K562 (cell line): ENCODE results near the gene SUMF2. TPM values are rescaled to one million over a fixed set of nuclear protein-coding genes. Genes with fewer than 3 reads are reported as not detected.
A peak's percentile ranks its signal among the peaks of the same experiment; 100 is the strongest.

ENCODE experiments used
- ATF1 ChIP-seq, 2 experiments: fragments of 450-650 bp in 1 of 2; IDR thresholded peaks; 2 replicates each; pipeline ENCODE4 v1.6.1; 2016; ENCODE audit warnings: missing compliant biosample characterization in 1 of 2, missing genetic modification characterization in 1 of 2
- BRD4 ChIP-seq: fragments of 200-600 bp; sonication (generic); IDR thresholded peaks from 2 replicates; pipeline ENCODE4 v1.6.1; 2017; ENCODE audit warnings: inconsistent platforms
- ELF2 ChIP-seq: fragments of 250-450 bp; sonication (Bioruptor Pico); IDR thresholded peaks from 2 replicates; pipeline ENCODE4 v1.5.0; 2021; ENCODE audit warnings: mild to moderate bottlenecking
- HDAC1 ChIP-seq, 2 experiments: fragments of 450-650 bp; IDR thresholded peaks; 2 replicates each; pipeline ENCODE4 v1.6.1; 2016 to 2017; ENCODE audit warnings: inconsistent platforms in 1 of 2, mild to moderate bottlenecking in 1 of 2, moderate library complexity in 1 of 2
- HNRNPUL1 ChIP-seq: fragments of 200-400 bp; formaldehyde crosslinking; IDR thresholded peaks from 2 replicates; pipeline ENCODE4 v1.6.1; 2017; ENCODE audit warnings: low read length
- L3MBTL2 ChIP-seq: fragments of 450-650 bp; IDR thresholded peaks from 2 replicates; pipeline ENCODE4 v1.6.1; 2016; ENCODE audit warnings: mild to moderate bottlenecking, moderate library complexity
- NR0B1 ChIP-seq: fragments of 450-650 bp; IDR thresholded peaks from one replicate; pipeline ENCODE4 v1.6.1; 2018; ENCODE audit warnings: mild to moderate bottlenecking, moderate library complexity; ENCODE audit not compliant: partially characterized antibody
- PHTF2 ChIP-seq: fragments of 250-450 bp; sonication (Bioruptor Pico); IDR thresholded peaks from 2 replicates; pipeline ENCODE4 v1.5.0; 2021; ENCODE audit warnings: mild to moderate bottlenecking
- POLR2B ChIP-seq: fragments of 450-650 bp; IDR thresholded peaks from 2 replicates; pipeline ENCODE4 v1.6.1; 2018; ENCODE audit warnings: low read depth; ENCODE audit not compliant: partially characterized antibody
- TCFL5 ChIP-seq: fragments of 250-450 bp; sonication (Bioruptor Pico); conservative IDR thresholded peaks from 2 replicates; pipeline ENCODE4 v1.6.1; 2021; ENCODE audit warnings: mild to moderate bottlenecking, moderate library complexity, matching md5 sums
- ZNF263 ChIP-seq: sonication (generic); formaldehyde crosslinking; IDR thresholded peaks from 2 replicates; pipeline ENCODE4 v1.8.0; 2022; ENCODE audit warnings: mild to moderate bottlenecking, missing genetic modification reagents, borderline replicate concordance
- ZNF280B ChIP-seq: fragments of 250-450 bp; sonication (Bioruptor Pico); IDR thresholded peaks from 2 replicates; pipeline ENCODE4 v1.5.1; 2021; ENCODE audit warnings: mild to moderate bottlenecking
- ZNF695 ChIP-seq: fragments of 450-650 bp; formaldehyde crosslinking; IDR thresholded peaks from 2 replicates; pipeline ENCODE4 v1.4.0; 2020; ENCODE audit warnings: mild to moderate bottlenecking, moderate library complexity
- ZNF76 ChIP-seq: fragments of 250-450 bp; sonication (Bioruptor Pico); IDR thresholded peaks from 2 replicates; pipeline ENCODE4 v1.4.0; 2020; ENCODE audit warnings: mild to moderate bottlenecking, moderate library complexity, borderline replicate concordance
- polyA plus RNA-seq, 8 experiments: library from polyadenylated mRNA; depleted of rRNA in 4 of 8; stranded (reverse) in 5 of 8; unstranded in 3 of 8; fragments of >200 nt; fragmentation: Nextera tagmentation in 2 of 8; fragmentation: Illumina TruSeq in 1 of 8; extraction: Ambion mirVana in 2 of 8; extraction: Trizol in 1 of 8; gene quantifications; 2 replicates each; pipeline versions ENCODE4 v1.2.1 to v1.2.3, GENCODE V29; 2011 to 2014; ENCODE audit warnings: inconsistent platforms in 1 of 8, missing spikeins in 1 of 8
- total RNA-seq, 7 experiments: library from RNA; depleted of rRNA in 6 of 7; stranded (reverse); fragments of >200 nt in 6 of 7; fragmentation: Illumina TruSeq in 2 of 7; extraction: Trizol in 2 of 7; gene quantifications; 2 replicates each; pipeline versions ENCODE4 v1.2.1 to v1.2.3, GENCODE V29; 2011 to 2021; ENCODE audit warnings: low replicate concordance in 1 of 7
- TF ChIP-seq, protein P1 (sequence below): fragments of 450-650 bp; IDR thresholded peaks from 2 replicates; pipeline ENCODE4 v1.6.1; 2018; ENCODE audit warnings: mild to moderate bottlenecking, low read depth; ENCODE audit not compliant: partially characterized antibody
- TF ChIP-seq, protein P2 (sequence below), 2 experiments: fragments of 450-650 bp; conservative IDR thresholded peaks; 2 replicates each; pipeline ENCODE4 v1.6.1; 2017; ENCODE audit warnings: mild to moderate bottlenecking in 2 of 2, moderate library complexity in 2 of 2
- TF ChIP-seq, protein P3 (sequence below): sonication (generic); formaldehyde crosslinking; IDR thresholded peaks from 2 replicates; pipeline ENCODE4 v1.8.0; 2022; ENCODE audit warnings: mild to moderate bottlenecking, missing genetic modification reagents, borderline replicate concordance

Gene SUMF2
- total and polyA plus RNA-seq, 9 of the 15 experiments (the other 6 are each of a cell fraction or from before 2014, with no cell fraction given), result 39.0 to 113 (median 67.7) TPM

GRCh38 chr7:56063882-56064625 lies at the start of gene SUMF2 (continued):
- TF ChIP-seq HNRNPUL1, result no peak
- TF ChIP-seq ZNF263 (CRISPR knock-in tag), result peak; percentile 51; the same call in 1 of the 2 replicates
- TF ChIP-seq ZNF280B (CRISPR knock-in tag), result peak; percentile 57; the same call in 1 of the 2 replicates
- TF ChIP-seq ATF1 (CRISPR knock-in tag; IDR thresholded peaks at IDR 0.05), result no peak
- peak; percentile 51 for TF ChIP-seq ATF1 (tag; IDR thresholded peaks at IDR 0.05)
- TF ChIP-seq, protein P1, sequence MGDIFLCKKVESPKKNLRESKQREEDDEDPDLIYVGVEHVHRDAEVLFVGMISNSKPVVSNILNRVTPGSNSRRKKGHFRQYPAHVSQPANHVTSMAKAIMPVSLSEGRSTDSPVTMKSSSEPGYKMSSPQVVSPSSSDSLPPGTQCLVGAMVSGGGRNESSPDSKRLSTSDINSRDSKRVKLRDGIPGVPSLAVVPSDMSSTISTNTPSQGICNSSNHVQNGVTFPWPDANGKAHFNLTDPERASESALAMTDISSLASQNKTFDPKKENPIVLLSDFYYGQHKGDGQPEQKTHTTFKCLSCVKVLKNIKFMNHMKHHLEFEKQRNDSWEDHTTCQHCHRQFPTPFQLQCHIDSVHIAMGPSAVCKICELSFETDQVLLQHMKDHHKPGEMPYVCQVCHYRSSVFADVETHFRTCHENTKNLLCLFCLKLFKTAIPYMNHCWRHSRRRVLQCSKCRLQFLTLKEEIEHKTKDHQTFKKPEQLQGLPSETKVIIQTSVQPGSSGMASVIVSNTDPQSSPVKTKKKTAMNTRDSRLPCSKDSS, result no peak
- TF ChIP-seq NR0B1, result no peak
- TF ChIP-seq ELF2 (CRISPR knock-in tag), result peak; percentile 55; the same call in 1 of the 2 replicates
- TF ChIP-seq L3MBTL2, result peak; percentile 68
- TF ChIP-seq BRD4, result peak; percentile 56; the same call in 1 of the 2 replicates
- 0 out of 2 replicates have a peak, but pooled peaks have one; percentile 38 for TF ChIP-seq ZNF695 (CRISPR knock-in tag)
- TF ChIP-seq, protein P2, sequence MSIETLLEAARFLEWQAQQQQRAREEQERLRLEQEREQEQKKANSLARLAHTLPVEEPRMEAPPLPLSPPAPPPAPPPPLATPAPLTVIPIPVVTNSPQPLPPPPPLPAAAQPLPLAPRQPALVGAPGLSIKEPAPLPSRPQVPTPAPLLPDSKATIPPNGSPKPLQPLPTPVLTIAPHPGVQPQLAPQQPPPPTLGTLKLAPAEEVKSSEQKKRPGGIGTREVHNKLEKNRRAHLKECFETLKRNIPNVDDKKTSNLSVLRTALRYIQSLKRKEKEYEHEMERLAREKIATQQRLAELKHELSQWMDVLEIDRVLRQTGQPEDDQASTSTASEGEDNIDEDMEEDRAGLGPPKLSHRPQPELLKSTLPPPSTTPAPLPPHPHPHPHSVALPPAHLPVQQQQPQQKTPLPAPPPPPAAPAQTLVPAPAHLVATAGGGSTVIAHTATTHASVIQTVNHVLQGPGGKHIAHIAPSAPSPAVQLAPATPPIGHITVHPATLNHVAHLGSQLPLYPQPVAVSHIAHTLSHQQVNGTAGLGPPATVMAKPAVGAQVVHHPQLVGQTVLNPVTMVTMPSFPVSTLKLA (conservative IDR thresholded peaks at IDR 0.05), result peak; percentile 75 to 86
- peak; percentile 85; the same call in 1 of the 2 replicates for TF ChIP-seq PHTF2 (CRISPR knock-in tag)
- TF ChIP-seq, protein P3, sequence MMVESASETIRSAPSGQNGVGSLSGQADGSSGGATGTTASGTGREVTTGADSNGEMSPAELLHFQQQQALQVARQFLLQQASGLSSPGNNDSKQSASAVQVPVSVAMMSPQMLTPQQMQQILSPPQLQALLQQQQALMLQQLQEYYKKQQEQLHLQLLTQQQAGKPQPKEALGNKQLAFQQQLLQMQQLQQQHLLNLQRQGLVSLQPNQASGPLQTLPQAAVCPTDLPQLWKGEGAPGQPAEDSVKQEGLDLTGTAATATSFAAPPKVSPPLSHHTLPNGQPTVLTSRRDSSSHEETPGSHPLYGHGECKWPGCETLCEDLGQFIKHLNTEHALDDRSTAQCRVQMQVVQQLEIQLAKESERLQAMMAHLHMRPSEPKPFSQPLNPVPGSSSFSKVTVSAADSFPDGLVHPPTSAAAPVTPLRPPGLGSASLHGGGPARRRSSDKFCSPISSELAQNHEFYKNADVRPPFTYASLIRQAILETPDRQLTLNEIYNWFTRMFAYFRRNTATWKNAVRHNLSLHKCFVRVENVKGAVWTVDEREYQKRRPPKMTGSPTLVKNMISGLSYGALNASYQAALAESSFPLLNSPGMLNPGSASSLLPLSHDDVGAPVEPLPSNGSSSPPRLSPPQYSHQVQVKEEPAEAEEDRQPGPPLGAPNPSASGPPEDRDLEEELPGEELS (CRISPR knock-in tag), result no peak
- TF ChIP-seq POLR2B, result peak; percentile 97
- TF ChIP-seq HDAC1 (IDR thresholded peaks at IDR 0.05), result peak in 1 of 2 experiments; percentile 76; a peak in 2 of 4 replicates
- 0 out of 2 replicates have a peak, but pooled peaks have one; percentile 20 for TF ChIP-seq ZNF76 (CRISPR knock-in tag)
- no peak for TF ChIP-seq TCFL5
